H9 (cell line): ENCODE results near the gene TDRD7. TPM values are rescaled to one million over a fixed set of nuclear protein-coding genes. Genes with fewer than 3 reads are reported as not detected.

Experiments used
- DNase-seq: peaks from one replicate; pipeline ENCODE4 v3.0.0-alpha.2; 2017
- H2AFZ ChIP-seq: one replicate; pipeline ENCODE4 v1.6.1; 2013; ENCODE audit warnings: mild to moderate bottlenecking, low read length, control low read depth, moderate library complexity
- H2AK5ac ChIP-seq: 2 replicates; pipeline ENCODE4 v1.6.1; 2013; ENCODE audit warnings: low read length, control low read depth, mixed read lengths; ENCODE audit not compliant: insufficient read length
- H2BK120ac ChIP-seq: one replicate; pipeline ENCODE4 v1.6.1; 2013; ENCODE audit warnings: low read depth, mild to moderate bottlenecking, low read length, control low read depth, inconsistent platforms; ENCODE audit not compliant: poor library complexity, severe bottlenecking
- H2BK12ac ChIP-seq: 2 replicates; pipeline ENCODE4 v1.6.1; 2013; ENCODE audit warnings: low read length, control low read depth, mixed read lengths, low read depth; ENCODE audit not compliant: insufficient read length
- H2BK15ac ChIP-seq: 2 replicates; pipeline ENCODE4 v1.6.1; 2013; ENCODE audit warnings: low read depth, low read length, control low read depth
- H2BK20ac ChIP-seq: one replicate; pipeline ENCODE4 v1.6.1; 2013; ENCODE audit warnings: low read depth, mild to moderate bottlenecking, low read length, control low read depth, inconsistent platforms; ENCODE audit not compliant: poor library complexity, severe bottlenecking
- H2BK5ac ChIP-seq: 2 replicates; pipeline ENCODE4 v1.6.1; 2013; ENCODE audit warnings: low read length, control low read depth, mixed read lengths; ENCODE audit not compliant: insufficient read length
- H3K14ac ChIP-seq: 2 replicates; pipeline ENCODE4 v1.6.1; 2013; ENCODE audit warnings: low read length, control low read depth; ENCODE audit not compliant: insufficient read depth
- H3K18ac ChIP-seq: 2 replicates; pipeline ENCODE4 v1.6.1; 2013; ENCODE audit warnings: low read depth, mild to moderate bottlenecking, mixed read lengths, low read length, control low read depth; ENCODE audit not compliant: insufficient read length
- H3K23ac ChIP-seq: 2 replicates; pipeline ENCODE4 v1.6.1; 2013; ENCODE audit warnings: low read length, control low read depth, mixed read lengths, low read depth; ENCODE audit not compliant: insufficient read length
- H3K23me2 ChIP-seq: 2 replicates; pipeline ENCODE4 v1.6.1; 2013; ENCODE audit warnings: low read depth, mild to moderate bottlenecking, mixed read lengths, low read length, control low read depth; ENCODE audit not compliant: insufficient read length, poor library complexity, severe bottlenecking
- H3K27ac ChIP-seq: 2 replicates; pipeline ENCODE4 v1.5.1; 2013; ENCODE audit warnings: low read length, control low read depth, mixed read lengths, low read depth; ENCODE audit not compliant: insufficient read length
- H3K27me3 ChIP-seq: 2 replicates; pipeline ENCODE4 v1.6.1; 2013; ENCODE audit warnings: low read length, control low read depth, inconsistent platforms; ENCODE audit not compliant: insufficient read depth
- H3K4ac ChIP-seq: 2 replicates; pipeline ENCODE4 v1.6.1; 2013; ENCODE audit warnings: low read depth, mild to moderate bottlenecking, control low read depth, inconsistent platforms, low read length, moderate library complexity
- H3K4me1 ChIP-seq: 2 replicates; pipeline ENCODE4 v1.6.1; 2013; ENCODE audit warnings: low read length, control low read depth, inconsistent platforms; ENCODE audit not compliant: insufficient read depth
- H3K4me2 ChIP-seq: 2 replicates; pipeline ENCODE4 v1.6.1; 2013; ENCODE audit warnings: low read length, control low read depth, mixed read lengths; ENCODE audit not compliant: insufficient read length, insufficient read depth
- H3K56ac ChIP-seq: 2 replicates; pipeline ENCODE4 v1.6.1; 2013; ENCODE audit warnings: low read depth, mild to moderate bottlenecking, mixed read lengths, low read length, control low read depth; ENCODE audit not compliant: insufficient read length
- H3K79me1 ChIP-seq: 2 replicates; pipeline ENCODE4 v1.6.1; 2013; ENCODE audit warnings: low read depth, mild to moderate bottlenecking, moderate library complexity, low read length, control low read depth, inconsistent platforms; ENCODE audit not compliant: insufficient read depth, poor library complexity, severe bottlenecking
- H3K79me2 ChIP-seq: 2 replicates; pipeline ENCODE4 v1.6.1; 2013; ENCODE audit warnings: low read length, control low read depth, inconsistent platforms; ENCODE audit not compliant: insufficient read depth
- H3K9ac ChIP-seq: 2 replicates; pipeline ENCODE4 v1.6.1; 2013; ENCODE audit warnings: low read length, control low read depth, mixed read lengths; ENCODE audit not compliant: insufficient read length; ENCODE audit errors: extremely low read depth
- H3K9me3 ChIP-seq: one replicate; pipeline ENCODE4 v1.6.1; 2013; ENCODE audit warnings: low read depth, low read length, inconsistent platforms; ENCODE audit not compliant: control insufficient read depth
- H3T11ph ChIP-seq: one replicate; pipeline ENCODE4 v1.6.1; 2013; ENCODE audit warnings: mild to moderate bottlenecking, low read length, control low read depth, inconsistent platforms
- H4K20me1 ChIP-seq: one replicate; pipeline ENCODE4 v1.6.1; 2013; ENCODE audit not compliant: control insufficient read depth, insufficient read length, insufficient read depth
- H4K5ac ChIP-seq: 2 replicates; pipeline ENCODE4 v1.6.1; 2013; ENCODE audit warnings: low read depth, mild to moderate bottlenecking, mixed read lengths, low read length, control low read depth; ENCODE audit not compliant: insufficient read length
- H4K8ac ChIP-seq: replicated peaks from 2 replicates; pipeline ENCODE4 v1.6.1; 2013; ENCODE audit warnings: low read length, control low read depth, mixed read lengths, low read depth; ENCODE audit not compliant: insufficient read length
- H4K91ac ChIP-seq: 2 replicates; pipeline ENCODE4 v1.6.1; 2013; ENCODE audit warnings: low read depth, mild to moderate bottlenecking, moderate library complexity, mixed read lengths, low read length, control low read depth; ENCODE audit not compliant: insufficient read length
- H3K27ac Mint-ChIP-seq, 3 experiments: 2 replicates in 2 of 3; 3 replicates in 1 of 3; pipeline ENCODE4 v1.8.0; 2020 to 2021; ENCODE audit warnings: mixed read lengths in 3 of 3, mild to moderate bottlenecking in 1 of 3, moderate library complexity in 1 of 3
- H3K27me3 Mint-ChIP-seq: 2 replicates; pipeline ENCODE4 v1.8.0; 2021; ENCODE audit warnings: low read depth, mild to moderate bottlenecking, moderate library complexity, mixed read lengths
- H3K36me3 Mint-ChIP-seq, 3 experiments: 2 replicates in 2 of 3; 3 replicates in 1 of 3; pipeline ENCODE4 v1.8.0; 2020 to 2021; ENCODE audit warnings: low read depth in 3 of 3, mixed read lengths in 3 of 3; ENCODE audit not compliant: insufficient read depth in 1 of 3
- H3K4me1 Mint-ChIP-seq, 2 experiments: 2 replicates each; pipeline ENCODE4 v1.8.0; 2020; ENCODE audit warnings: mixed read lengths in 2 of 2
- H3K4me3 Mint-ChIP-seq, 2 experiments: 2 replicates in 1 of 2; 3 replicates in 1 of 2; pipeline ENCODE4 v1.8.0; 2020 to 2021; ENCODE audit warnings: mild to moderate bottlenecking in 2 of 2, mixed read lengths in 2 of 2, moderate library complexity in 1 of 2
- H3K9me3 Mint-ChIP-seq, 2 experiments: 2 replicates in 1 of 2; 3 replicates in 1 of 2; pipeline ENCODE4 v1.8.0; 2020; ENCODE audit warnings: mild to moderate bottlenecking in 2 of 2, mixed read lengths in 2 of 2, moderate library complexity in 1 of 2
- WGBS: extraction: QIAGEN DNeasy Blood & Tissue Kit; methylation state at CpG from one replicate; pipeline ENCODE4 v1.1.7; 2013; ENCODE audit warnings: missing lambda C conversion rate, low lambda C conversion rate, mixed read lengths; ENCODE audit not compliant: insufficient read length; ENCODE audit errors: extremely low coverage; 5-methylcytosine and 5-hydroxymethylcytosine counted together
- total RNA-seq: library from RNA; stranded (reverse); gene quantifications from 2 replicates; pipeline ENCODE4 v1.2.1, GENCODE V29; 2021
- TF ChIP-seq, protein P1 (sequence below): fragments of 200-600 bp; sonication (generic); conservative IDR thresholded peaks from 3 replicates; pipeline ENCODE4 v1.8.0; 2021; ENCODE audit warnings: antibody characterized with exemption, mild to moderate bottlenecking

The TDRD7 gene
- total RNA-seq, 1 experiment from 2014 or later, result 5.1 TPM

DNA sequence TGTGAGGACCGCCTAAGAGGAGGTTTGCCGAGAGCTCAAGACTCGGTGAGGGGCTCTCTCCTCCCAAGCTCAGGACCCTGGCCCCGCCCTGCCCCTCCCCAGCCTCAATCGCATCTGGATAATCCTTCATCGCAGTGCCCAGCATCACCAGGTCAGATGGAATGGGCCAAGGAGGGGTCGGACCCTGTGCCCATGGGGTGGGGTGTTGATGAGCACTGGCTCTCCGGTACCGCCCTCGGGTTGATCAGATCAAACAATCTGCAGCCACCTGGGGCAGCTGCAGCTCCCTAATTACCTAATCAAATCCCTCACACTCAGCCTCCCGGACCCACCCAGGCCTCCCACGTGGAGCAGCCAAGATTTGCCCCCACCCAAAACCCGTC, 24.4 kb upstream of the TDRD7 start:
- Histone ChIP-seq H3K23ac (no peak overlapping the region), H3K4me2 (no peak overlapping the region)

More for the DNA sequence above, 24.4 kb upstream of the TDRD7 start:
- DNase-seq, result no peak
- Histone ChIP-seq H3K79me1 (no peaks in the 10 kb centered on the region), H4K20me1 (no peaks in the 10 kb centered on the region), H2AFZ (no peak overlapping the region), H4K8ac (no peak overlapping the region), H2BK20ac (no peak overlapping the region), H2BK12ac (no peak overlapping the region), H3T11ph (no peak overlapping the region), H4K91ac (no peak overlapping the region), H2AK5ac (no peak overlapping the region), H3K27ac (no peak overlapping the region), H2BK120ac (no peak overlapping the region), H3K27me3 (no peaks in the 10 kb centered on the region), H2BK5ac (no peak overlapping the region), H3K79me2 (no peaks in the 10 kb centered on the region), H3K18ac (no peak overlapping the region), H3K23me2 (no peaks in the 10 kb centered on the region), H2BK15ac (no peak overlapping the region), H3K56ac (no peak overlapping the region), H3K4ac (no peak overlapping the region), H3K9me3 (no peaks in the 10 kb centered on the region), H4K5ac (no peak overlapping the region), H3K4me1 (no peaks in the 10 kb centered on the region; the same call in 1 of the 2 replicates), H3K9ac (no peak overlapping the region), H3K14ac (no peak overlapping the region)
- Mint-ChIP-seq H3K9me3 (peaks cover 0 to 12% of the 10 kb centered on the region in 2 experiments; a peak in 3 of 5 replicates), H3K27me3 (peaks cover 3% of the 10 kb centered on the region), H3K36me3 (no peaks in the 10 kb centered on the region; a peak in 1 of 7 replicates), H3K27ac (peak overlapping the region in 1 of 3 experiments; percentile 79; a peak in 1 of 7 replicates), H3K4me3 (no peak overlapping the region), H3K4me1 (peaks cover 23 to 30% of the 10 kb centered on the region in 2 experiments)
- TF ChIP-seq, protein P1, sequence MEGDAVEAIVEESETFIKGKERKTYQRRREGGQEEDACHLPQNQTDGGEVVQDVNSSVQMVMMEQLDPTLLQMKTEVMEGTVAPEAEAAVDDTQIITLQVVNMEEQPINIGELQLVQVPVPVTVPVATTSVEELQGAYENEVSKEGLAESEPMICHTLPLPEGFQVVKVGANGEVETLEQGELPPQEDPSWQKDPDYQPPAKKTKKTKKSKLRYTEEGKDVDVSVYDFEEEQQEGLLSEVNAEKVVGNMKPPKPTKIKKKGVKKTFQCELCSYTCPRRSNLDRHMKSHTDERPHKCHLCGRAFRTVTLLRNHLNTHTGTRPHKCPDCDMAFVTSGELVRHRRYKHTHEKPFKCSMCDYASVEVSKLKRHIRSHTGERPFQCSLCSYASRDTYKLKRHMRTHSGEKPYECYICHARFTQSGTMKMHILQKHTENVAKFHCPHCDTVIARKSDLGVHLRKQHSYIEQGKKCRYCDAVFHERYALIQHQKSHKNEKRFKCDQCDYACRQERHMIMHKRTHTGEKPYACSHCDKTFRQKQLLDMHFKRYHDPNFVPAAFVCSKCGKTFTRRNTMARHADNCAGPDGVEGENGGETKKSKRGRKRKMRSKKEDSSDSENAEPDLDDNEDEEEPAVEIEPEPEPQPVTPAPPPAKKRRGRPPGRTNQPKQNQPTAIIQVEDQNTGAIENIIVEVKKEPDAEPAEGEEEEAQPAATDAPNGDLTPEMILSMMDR, result no peak
- no CpG with 5 or more reads among the region's 13 CpGs for WGBS
